HepG2 (cell line): Measurements from ENCODE around the gene NLRP12. TPM values are rescaled to one million over a fixed set of nuclear protein-coding genes. Genes with fewer than 3 reads are reported as not detected.

ENCODE experiments used
- ATAC-seq: fragments of 200-7000 bp; cut with Tn5 transposase; 3 replicates; pipeline ENCODE4 v1.9.1; 2020; ENCODE audit warnings: mild to moderate bottlenecking, moderate library complexity
- BruUV-seq: library from RNA; stranded (reverse); fragments of 400-500 nt; replicated peaks from 2 replicates; lab custom pipeline; 2021; lab: Mats Ljungman, UMichigan
- CTCF ChIA-PET: fragments of 300-600 bp; formaldehyde crosslinking; extraction: SDS; loops from one replicate; lab custom pipeline; 2021; ENCODE audit warnings: low total read pairs, inconsistent platforms, low intra/inter-chr PET ratio; lab: Yijun Ruan, JAX
- POLR2A ChIA-PET: fragments of 350-600 bp; sonication (Branson Sonifier 250); formaldehyde crosslinking; loops from one replicate; lab custom pipeline; 2020; ENCODE audit warnings: antibody characterized with exemption, inconsistent platforms; lab: Yijun Ruan, JAX
- DNase-seq: peaks from one replicate; pipeline ENCODE4 v3.0.0-alpha.2; 2015; ENCODE audit warnings: low spot score
- FAIRE-seq: peaks from 3 replicates; lab custom pipeline; 2011; peaks lifted over from hg19 to GRCh38; lab: Jason Lieb, UNC
- H2AFZ ChIP-seq: one replicate; pipeline ENCODE4 v1.6.1; 2011; ENCODE audit warnings: low read length, inconsistent platforms
- H3K27ac ChIP-seq: fragments of 300-600 bp; 3 replicates; pipeline ENCODE4 v1.8.0; 2011; ENCODE audit warnings: mixed run types, mild to moderate bottlenecking, mixed read lengths, low read length, inconsistent platforms; ENCODE audit not compliant: insufficient read depth; ENCODE audit errors: extremely low read length
- H3K27me3 ChIP-seq, 2 experiments: fragments of 200-600 bp in 1 of 2; 2 replicates in 1 of 2; 3 replicates in 1 of 2; pipeline versions ENCODE4 v1.6.0 to v1.8.0; 2011; ENCODE audit warnings: low read length in 2 of 2, mild to moderate bottlenecking in 2 of 2, moderate library complexity in 2 of 2, inconsistent platforms in 1 of 2; ENCODE audit not compliant: insufficient read depth in 2 of 2, control insufficient read depth in 1 of 2
- H3K36me3 ChIP-seq, 2 experiments: fragments of 200-600 bp in 1 of 2; replicated peaks in 1 of 2; 2 replicates in 1 of 2; 3 replicates in 1 of 2; pipeline versions ENCODE4 v1.5.1 to v1.8.0; 2011; ENCODE audit warnings: low read length in 2 of 2, inconsistent platforms in 1 of 2; ENCODE audit not compliant: insufficient read depth in 2 of 2, control insufficient read depth in 1 of 2
- H3K4me1 ChIP-seq: 2 replicates; pipeline ENCODE4 v1.5.1; 2012; ENCODE audit warnings: low read length, inconsistent platforms; ENCODE audit not compliant: insufficient read depth
- H3K4me2 ChIP-seq: 2 replicates; pipeline ENCODE4 v1.6.0; 2011; ENCODE audit warnings: low read depth, low read length, inconsistent platforms
- H3K4me3 ChIP-seq, 3 experiments: fragments of 200-600 bp in 1 of 3; sonication (generic), shearing (Covaris generic) in 1 of 3; replicated peaks in 1 of 3; 2 replicates each; pipeline ENCODE4 v1.5.1; 2011 to 2016; ENCODE audit warnings: low read length in 3 of 3, inconsistent platforms in 2 of 3, low read depth in 2 of 3, mild to moderate bottlenecking in 2 of 3, control low read depth in 1 of 3, mixed read lengths in 1 of 3; ENCODE audit not compliant: insufficient read depth in 1 of 3
- H3K79me2 ChIP-seq: one replicate; pipeline ENCODE4 v1.6.1; 2011; ENCODE audit warnings: low read length, inconsistent platforms; ENCODE audit not compliant: insufficient read depth
- H3K9ac ChIP-seq: 2 replicates; pipeline ENCODE4 v1.6.0; 2011; ENCODE audit warnings: mild to moderate bottlenecking, low read depth, low read length, inconsistent platforms; ENCODE audit not compliant: insufficient read depth
- H3K9me3 ChIP-seq: 2 replicates; pipeline ENCODE4 v1.5.1; 2012; ENCODE audit warnings: mild to moderate bottlenecking, low read length
- H4K20me1 ChIP-seq: 2 replicates; pipeline ENCODE4 v1.6.0; 2011; ENCODE audit warnings: inconsistent platforms, mild to moderate bottlenecking, low read length, moderate library complexity; ENCODE audit not compliant: insufficient read depth
- ELF1 ChIP-seq: sonication (generic); formaldehyde crosslinking; IDR thresholded peaks from 2 replicates; pipeline ENCODE4 v1.4.0; 2020; ENCODE audit warnings: missing genetic modification reagents
- KLF6 ChIP-seq: IDR thresholded peaks from 2 replicates; pipeline ENCODE4 v1.8.0; 2016; ENCODE audit warnings: missing biosample characterization, missing genetic modification reagents
- POLR2A ChIP-seq, 2 experiments: IDR thresholded peaks; 2 replicates each; pipeline ENCODE4 v1.6.1; 2011; ENCODE audit warnings: low read depth in 2 of 2, low read length in 2 of 2, mild to moderate bottlenecking in 1 of 2, moderate library complexity in 1 of 2; ENCODE audit not compliant: insufficient read depth in 1 of 2
- POLR2AphosphoS2 ChIP-seq: IDR thresholded peaks from 2 replicates; pipeline ENCODE4 v1.6.1; 2011; ENCODE audit warnings: low read depth, low read length, improper control_type of control experiment
- SOX13 ChIP-seq, 3 experiments: fragments of 450-650 bp in 1 of 3; sonication (generic) in 1 of 3; formaldehyde crosslinking in 1 of 3; IDR thresholded peaks in 2 of 3; conservative IDR thresholded peaks in 1 of 3; 2 replicates each; pipeline versions ENCODE4 v1.5.0 to v1.6.1; 2016 to 2020; ENCODE audit warnings: antibody characterized with exemption in 1 of 3, mild to moderate bottlenecking in 1 of 3, missing compliant biosample characterization in 1 of 3, missing genetic modification reagents in 1 of 3, moderate library complexity in 1 of 3
- ZBTB21 ChIP-seq: sonication (generic); formaldehyde crosslinking; IDR thresholded peaks from 2 replicates; pipeline ENCODE4 v1.4.0; 2020; ENCODE audit warnings: missing genetic modification reagents
- ZNF235 ChIP-seq: sonication (generic); formaldehyde crosslinking; IDR thresholded peaks from 2 replicates; pipeline ENCODE4 v1.8.1; 2023; ENCODE audit warnings: mild to moderate bottlenecking, missing genetic modification reagents, borderline replicate concordance
- ZNF296 ChIP-seq: sonication (generic); formaldehyde crosslinking; conservative IDR thresholded peaks from 2 replicates; pipeline ENCODE4 v1.5.0; 2020; ENCODE audit warnings: mild to moderate bottlenecking, missing genetic modification reagents
- ZNF800 ChIP-seq: sonication (generic); formaldehyde crosslinking; IDR thresholded peaks from 2 replicates; pipeline ENCODE4 v1.4.0; 2020; ENCODE audit warnings: missing genetic modification reagents
- WGBS: methylation state at CpG from one replicate; pipeline ENCODE4 v1.1.6; 2017; ENCODE audit warnings: low lambda C conversion rate; 5-methylcytosine and 5-hydroxymethylcytosine counted together
- in situ Hi-C: cut with HindIII; loops from 2 replicates; pipeline ENCODE4 v1.10.0; 2017; ENCODE audit warnings: low pct_unique_long_range_greater_than_20kb; ENCODE audit not compliant: extremely low pct_ligation_motif_present
- intact Hi-C: fragments of 100-400 bp; cut with micrococcal nuclease; formaldehyde crosslinking; loops from one replicate; pipeline ENCODE4 v1.10.0; 2022; ENCODE audit not compliant: unreplicated experiment
- polyA plus RNA-seq, 8 experiments: library from polyadenylated mRNA; depleted of rRNA in 3 of 8; stranded (reverse) in 7 of 8; unstranded in 1 of 8; fragments of >200 nt; fragmentation: Illumina TruSeq in 4 of 8; extraction: Trizol in 4 of 8; gene quantifications; 2 replicates each; pipeline versions ENCODE4 v1.2.1 to v1.2.3, GENCODE V29; 2011 to 2016; ENCODE audit warnings: low read depth in 4 of 8, missing spikeins in 1 of 8, mixed read lengths in 1 of 8; ENCODE audit not compliant: insufficient read depth in 1 of 8
- total RNA-seq, 5 experiments: library from RNA; depleted of rRNA; stranded (reverse); fragments of >200 nt; fragmentation: Illumina TruSeq; extraction: Trizol; gene quantifications; 2 replicates each; pipeline ENCODE4 v1.2.3, GENCODE V29; 2016; ENCODE audit warnings: low read depth in 1 of 5
- TF ChIP-seq, protein P1 (sequence below): sonication (generic); formaldehyde crosslinking; IDR thresholded peaks from 2 replicates; pipeline ENCODE4 v1.8.0; 2022; ENCODE audit warnings: low read depth, missing genetic modification reagents
- TF ChIP-seq, protein P2 (sequence below): sonication (generic); formaldehyde crosslinking; IDR thresholded peaks from 2 replicates; pipeline ENCODE4 v1.4.0; 2020; ENCODE audit warnings: mild to moderate bottlenecking, missing genetic modification reagents

Gene NLRP12
- total and polyA plus RNA-seq, 2 of the 13 experiments (the other 11 are each of a cell fraction or from before 2014, with no cell fraction given), result 0.15 to 0.20 TPM

GRCh38 chr19:53872762-53873161 lies 48.6 kb upstream of the NLRP12 start:
- no peak overlapping the region for H3K4me2 ChIP-seq
- ChIA-PET CTCF (no interaction called here), POLR2A (interaction anchor here (0.7 to 1.7 kb wide), 3 partner anchors 8 to 16 kb away, joined by 3 to 5 read pairs (median 3); no protein-coding TSS in a partner anchor)
- H3K9ac ChIP-seq, result no peak overlapping the region
- H3K4me1 ChIP-seq, result no peaks in the 10 kb centered on the region
- H3K27ac ChIP-seq, result no peak overlapping the region
- no peaks in the 10 kb centered on the region for H3K9me3 ChIP-seq
- H4K20me1 ChIP-seq, result peaks cover 25% of the 10 kb centered on the region
- WGBS, result 95% methylated on average over 6 of the region's 6 CpGs
- ATAC-seq (no peak), FAIRE-seq (no peak), DNase-seq (no peak)
- H3K36me3 ChIP-seq, result peaks cover 10 to 42% of the 10 kb centered on the region in 2 experiments; a peak in 4 of 5 replicates
- H2AFZ ChIP-seq, result no peak overlapping the region
- no peaks in the 10 kb centered on the region; a peak in 1 of 5 replicates for H3K27me3 ChIP-seq
- intact Hi-C loops (no loop called here), in situ Hi-C loops (no loop called here)
- no peak overlapping the region for H3K4me3 ChIP-seq
- peaks cover 17% of the 10 kb centered on the region for H3K79me2 ChIP-seq
- no TSS peak for BruUV-seq
- TF ChIP-seq POLR2AphosphoS2, result peak; percentile 87
- TF ChIP-seq, protein P1, sequence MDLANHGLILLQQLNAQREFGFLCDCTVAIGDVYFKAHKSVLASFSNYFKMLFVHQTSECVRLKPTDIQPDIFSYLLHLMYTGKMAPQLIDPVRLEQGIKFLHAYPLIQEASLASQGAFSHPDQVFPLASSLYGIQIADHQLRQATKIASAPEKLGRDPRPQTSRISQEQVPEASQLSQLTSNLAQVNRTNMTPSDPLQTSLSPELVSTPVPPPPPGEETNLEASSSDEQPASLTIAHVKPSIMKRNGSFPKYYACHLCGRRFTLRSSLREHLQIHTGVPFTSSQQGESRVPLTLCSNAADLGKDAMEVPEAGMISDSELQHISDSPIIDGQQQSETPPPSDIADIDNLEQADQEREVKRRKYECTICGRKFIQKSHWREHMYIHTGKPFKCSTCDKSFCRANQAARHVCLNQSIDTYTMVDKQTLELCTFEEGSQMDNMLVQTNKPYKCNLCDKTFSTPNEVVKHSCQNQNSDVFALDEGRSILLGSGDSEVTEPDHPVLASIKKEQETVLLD (CRISPR knock-in tag), result no peak
- peak in 1 of 2 experiments; percentile 59; a peak in 1 of 4 replicates for TF ChIP-seq POLR2A (IDR thresholded peaks at IDR 0.05; ENCODE audit: insufficient read depth in 1 of 2, low read depth in 2 of 2, low read length in 2 of 2)
- TF ChIP-seq SOX13 (IDR thresholded peaks at IDR 0.05), result no peak
- TF ChIP-seq SOX13 (CRISPR knock-in tag; conservative IDR thresholded peaks at IDR 0.05 in 1 of 2, IDR thresholded peaks at IDR 0.05 in 1 of 2), result 0 out of 4 replicates have a peak, but pooled peaks of 1 of the 2 experiments have one; percentile 34

GRCh38 chr19:53871454-53871853 lies 47.3 kb upstream of the NLRP12 start:
- FAIRE-seq (no peak), DNase-seq (no peak), ATAC-seq (no peak)
- H3K27ac ChIP-seq, result no peak overlapping the region
- no peak overlapping the region for H3K4me3 ChIP-seq
- no peaks in the 10 kb centered on the region; a peak in 1 of 5 replicates for H3K27me3 ChIP-seq
- 94% methylated on average over 7 of the region's 7 CpGs for WGBS
- H2AFZ ChIP-seq, result no peak overlapping the region
- POLR2A ChIA-PET, result interaction anchor here (1.7 kb wide), 2 partner anchors 8 to 15 kb away, joined by 3 to 9 read pairs; no protein-coding TSS in a partner anchor
- peaks cover 25% of the 10 kb centered on the region for H4K20me1 ChIP-seq
- no peaks in the 10 kb centered on the region for H3K4me1 ChIP-seq
- no peak overlapping the region for H3K9ac ChIP-seq
- CTCF ChIA-PET, result no interaction called here
- intact Hi-C loops (no loop called here), in situ Hi-C loops (no loop called here)
- BruUV-seq, result no TSS peak
- peaks cover 26% of the 10 kb centered on the region for H3K79me2 ChIP-seq
- H3K9me3 ChIP-seq, result no peaks in the 10 kb centered on the region
- H3K4me2 ChIP-seq, result no peak overlapping the region
- peaks cover 10 to 42% of the 10 kb centered on the region in 2 experiments; a peak in 4 of 5 replicates for H3K36me3 ChIP-seq
- 0 out of 4 replicates have a peak, but pooled peaks of 1 of the 2 experiments have one; percentile 53 for TF ChIP-seq POLR2A (IDR thresholded peaks at IDR 0.05; ENCODE audit: insufficient read depth in 1 of 2, low read depth in 2 of 2, low read length in 2 of 2)
- no peak for TF ChIP-seq ZNF296 (CRISPR knock-in tag)
- TF ChIP-seq ZNF800 (CRISPR knock-in tag), result no peak
- TF ChIP-seq KLF6, result no peak
- no peak for TF ChIP-seq ZBTB21 (CRISPR knock-in tag)
- TF ChIP-seq ELF1, result no peak
- TF ChIP-seq, protein P2, sequence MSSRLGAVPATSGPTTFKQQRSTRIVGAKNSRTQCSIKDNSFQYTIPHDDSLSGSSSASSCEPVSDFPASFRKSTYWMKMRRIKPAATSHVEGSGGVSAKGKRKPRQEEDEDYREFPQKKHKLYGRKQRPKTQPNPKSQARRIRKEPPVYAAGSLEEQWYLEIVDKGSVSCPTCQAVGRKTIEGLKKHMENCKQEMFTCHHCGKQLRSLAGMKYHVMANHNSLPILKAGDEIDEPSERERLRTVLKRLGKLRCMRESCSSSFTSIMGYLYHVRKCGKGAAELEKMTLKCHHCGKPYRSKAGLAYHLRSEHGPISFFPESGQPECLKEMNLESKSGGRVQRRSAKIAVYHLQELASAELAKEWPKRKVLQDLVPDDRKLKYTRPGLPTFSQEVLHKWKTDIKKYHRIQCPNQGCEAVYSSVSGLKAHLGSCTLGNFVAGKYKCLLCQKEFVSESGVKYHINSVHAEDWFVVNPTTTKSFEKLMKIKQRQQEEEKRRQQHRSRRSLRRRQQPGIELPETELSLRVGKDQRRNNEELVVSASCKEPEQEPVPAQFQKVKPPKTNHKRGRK, result no peak
- peak; percentile 82 for TF ChIP-seq POLR2AphosphoS2
- no peak for TF ChIP-seq ZNF235 (CRISPR knock-in tag)
